PFSK-1 (cell line): Measurements from ENCODE around the gene FAM168A.

Experiments used
- FOXP2 ChIP-seq: optimal IDR thresholded peaks from 2 replicates; pipeline ENCODE3; 2011; ENCODE audit warnings: borderline replicate concordance, control low read depth, inconsistent platforms; ENCODE audit not compliant: insufficient read depth; ENCODE audit errors: extremely low read length, extremely low read depth
- POLR2AphosphoS5 ChIP-seq: IDR thresholded peaks from 2 replicates; pipeline ENCODE4 v1.6.1; 2012; ENCODE audit warnings: low read depth, mild to moderate bottlenecking, control low read depth, low read length, moderate library complexity
- REST ChIP-seq, 2 experiments: IDR thresholded peaks; 2 replicates each; pipeline versions ENCODE4 v1.6.1 to v1.8.0; 2011 to 2012; ENCODE audit warnings: low read depth in 2 of 2, low read length in 2 of 2, control low read depth in 1 of 2, inconsistent platforms in 1 of 2, mild to moderate bottlenecking in 1 of 2, moderate library complexity in 1 of 2; ENCODE audit not compliant: insufficient read depth in 1 of 2
- SIN3A ChIP-seq: IDR thresholded peaks from 2 replicates; pipeline ENCODE4 v1.6.1; 2012; ENCODE audit warnings: mild to moderate bottlenecking, low read length, moderate library complexity, borderline replicate concordance; ENCODE audit not compliant: insufficient read depth
- TAF1 ChIP-seq: IDR thresholded peaks from 2 replicates; pipeline ENCODE4 v1.6.1; 2012; ENCODE audit warnings: low read length, control low read depth, borderline replicate concordance; ENCODE audit not compliant: insufficient read depth

FAM168A gene

GRCh38 chr11:73464347-73464746, 133.6 kb downstream of the FAM168A start:
- TF ChIP-seq FOXP2, result no peak
- no peak for TF ChIP-seq TAF1
- no peak for TF ChIP-seq SIN3A
- no peak for TF ChIP-seq POLR2AphosphoS5
- TF ChIP-seq REST (IDR thresholded peaks at IDR 0.05; ENCODE audit: insufficient read depth in 1 of 2, low read depth in 2 of 2, low read length in 2 of 2), result no peak

GRCh38 chr11:73463359-73463758, 134.6 kb downstream of the FAM168A start:
- TF ChIP-seq SIN3A, result no peak
- no peak for TF ChIP-seq POLR2AphosphoS5
- no peak for TF ChIP-seq TAF1
- no peak for TF ChIP-seq REST (IDR thresholded peaks at IDR 0.05; ENCODE audit: insufficient read depth in 1 of 2, low read depth in 2 of 2, low read length in 2 of 2)
- no peak for TF ChIP-seq FOXP2

- no peak for TF ChIP-seq REST (IDR thresholded peaks at IDR 0.05; ENCODE audit: insufficient read depth in 1 of 2, low read depth in 2 of 2, low read length in 2 of 2)
- TF ChIP-seq SIN3A, result no peak
- no peak for TF ChIP-seq FOXP2
- no peak for TF ChIP-seq POLR2AphosphoS5
- no peak for TF ChIP-seq TAF1
These were observed 135.9 kb downstream of the FAM168A start for GRCh38 chr11:73461964-73462363.

- TF ChIP-seq SIN3A (no peak), TAF1 (no peak), REST (IDR thresholded peaks at IDR 0.05; ENCODE audit: insufficient read depth in 1 of 2, low read depth in 2 of 2, low read length in 2 of 2) (no peak), FOXP2 (no peak), POLR2AphosphoS5 (no peak)
These were observed 136.5 kb downstream of the FAM168A start for GRCh38 chr11:73461335-73461840.

GRCh38 chr11:73458201-73458600, 139.7 kb downstream of the FAM168A start:
- no peak for TF ChIP-seq REST (IDR thresholded peaks at IDR 0.05; ENCODE audit: insufficient read depth in 1 of 2, low read depth in 2 of 2, low read length in 2 of 2)
- TF ChIP-seq FOXP2, result no peak
- TF ChIP-seq POLR2AphosphoS5, result no peak
- no peak for TF ChIP-seq SIN3A
- TF ChIP-seq TAF1, result no peak
